SK-N-DZ (cell line): Measurements from ENCODE around the gene MZB1.
"Not testable (repeated sequence)": the region's sequence is repeated elsewhere in the genome, so short reads cannot be mapped to it uniquely, and the experiment has no call there.

Experiments
- DNase-seq: peaks from one replicate; pipeline ENCODE4 v3.0.0-alpha.2; 2015; ENCODE audit warnings: low spot score

MZB1 gene

GRCh38 chr5:139392678-139393496 is 3.2 kb upstream of the MZB1 start:
- peak; percentile 68 for DNase-seq

- no peak for DNase-seq
Observed at GRCh38 chr5:139392324-139392677, 2.6 kb upstream of the MZB1 start.

GRCh38 chr5:139391570-139392323 is 2.0 kb upstream of the MZB1 start:
- DNase-seq, result no peak

- no peak for DNase-seq
Observed at GRCh38 chr5:139390639-139391569, 1.2 kb upstream of the MZB1 start.

GRCh38 chr5:139388198-139388821 is 1.4 kb downstream of the MZB1 start:
- DNase-seq, result no peak

GRCh38 chr5:139387611-139388197 is 2.0 kb downstream of the MZB1 start:
- no peak for DNase-seq

- not testable (repeated sequence) for DNase-seq
Observed at GRCh38 chr5:139386956-139387355, 2.8 kb downstream of the MZB1 start.

GRCh38 chr5:139386050-139386438 is 3.7 kb downstream of the MZB1 start:
- no peak for DNase-seq

- no peak for DNase-seq
Observed at GRCh38 chr5:139385061-139386049, 4.4 kb downstream of the MZB1 start.

- no peak for DNase-seq
Observed at GRCh38 chr5:139384591-139385051, 5.1 kb downstream of the MZB1 start.

- no peak for DNase-seq
Observed at GRCh38 chr5:139383993-139384590, 5.6 kb downstream of the MZB1 start.

GRCh38 chr5:139383275-139383992 is 6.3 kb downstream of the MZB1 start, which contains the start of gene SLC23A1:
Gene SLC23A1 (minus strand): TSS chr5:139383297. CDS start chr5:139383253, 44 bp downstream.
- no peak for DNase-seq

GRCh38 chr5:139382807-139383206 is 6.9 kb downstream of the MZB1 start:
- DNase-seq, result no peak

GRCh38 chr5:139381837-139382761 is 7.6 kb downstream of the MZB1 start:
- no peak for DNase-seq

- no peak for DNase-seq
Observed at GRCh38 chr5:139379626-139380449, 9.9 kb downstream of the MZB1 start.

- DNase-seq, result no peak
Observed at GRCh38 chr5:139378941-139379361, 10.8 kb downstream of the MZB1 start.
